GM15510 (cell line): ENCODE measurements around the gene TMEM271.

Experiments
- POLR2A ChIP-seq: IDR thresholded peaks from 3 replicates; pipeline ENCODE4 v1.6.1; 2011; ENCODE audit warnings: borderline replicate concordance; ENCODE audit not compliant: insufficient read length; ENCODE audit errors: extremely low read depth

TMEM271 gene

GRCh38 chr4:575281-576141, 584 bp downstream of the TMEM271 start:
- TF ChIP-seq POLR2A = no peak

GRCh38 chr4:574346-575161, 1.5 kb downstream of the TMEM271 start:
- TF ChIP-seq POLR2A = no peak

GRCh38 chr4:573122-573892, 2.8 kb downstream of the TMEM271 start:
- no peak for TF ChIP-seq POLR2A

GRCh38 chr4:572594-572993, 3.5 kb downstream of the TMEM271 start:
- no peak for TF ChIP-seq POLR2A

GRCh38 chr4:571838-572572, 4.1 kb downstream of the TMEM271 start:
- TF ChIP-seq POLR2A = no peak

- no peak for TF ChIP-seq POLR2A
Measured at GRCh38 chr4:570754-571153, 5.3 kb downstream of the TMEM271 start.

GRCh38 chr4:569958-570667, 6.0 kb downstream of the TMEM271 start:
- TF ChIP-seq POLR2A = no peak

- TF ChIP-seq POLR2A = no peak
Measured at GRCh38 chr4:568962-569361, 7.1 kb downstream of the TMEM271 start.

- no peak for TF ChIP-seq POLR2A
Measured at GRCh38 chr4:568351-568652, 7.8 kb downstream of the TMEM271 start.

- TF ChIP-seq POLR2A = no peak
Measured at GRCh38 chr4:567457-568350, 8.4 kb downstream of the TMEM271 start.

- no peak for TF ChIP-seq POLR2A
Measured at GRCh38 chr4:566508-567295, 9.4 kb downstream of the TMEM271 start.

- TF ChIP-seq POLR2A = no peak
Measured at GRCh38 chr4:566035-566434, 10.1 kb downstream of the TMEM271 start.

GRCh38 chr4:561426-561825, 14.7 kb downstream of the TMEM271 start:
- TF ChIP-seq POLR2A = no peak

- no peak for TF ChIP-seq POLR2A
Measured at GRCh38 chr4:560731-561291, 15.3 kb downstream of the TMEM271 start.
